Measurements from ENCODE around the gene DLX2. TPM values are rescaled to one million over a fixed set of nuclear protein-coding genes. Genes with fewer than 3 reads are reported as not detected.

Gene DLX2
- polyA plus RNA-seq, 1 donor from 2014 or later = not detected

GRCh38 chr2:172100935-172101820 lies 1.5 kb downstream of the DLX2 start:
- Mint-ChIP-seq H3K27me3 (peaks cover 63% of the 10 kb centered on the region), H3K4me3 (peak overlapping the region; percentile 76 to 97 (median 90)), H3K9me3 (peaks cover 0 to 9% (median 4%) of the 10 kb centered on the region in 3 donors), H3K4me1 (peaks cover 19 to 37% (median 28%) of the 10 kb centered on the region in 3 donors), H3K27ac (peak overlapping the region; percentile 91 to 93 (median 92)), H3K36me3 (no peaks in the 10 kb centered on the region)

- peaks cover 0 to 9% (median 4%) of the 10 kb centered on the region in 3 donors for H3K9me3 Mint-ChIP-seq
- peak overlapping the region; percentile 54 to 97 (median 74) for H3K4me3 Mint-ChIP-seq
- H3K4me1 Mint-ChIP-seq = peaks cover 19 to 35% (median 35%) of the 10 kb centered on the region in 3 donors
- peaks cover 62% of the 10 kb centered on the region for H3K27me3 Mint-ChIP-seq
- H3K36me3 Mint-ChIP-seq = no peaks in the 10 kb centered on the region
- peak overlapping the region; percentile 91 to 93 (median 92) for H3K27ac Mint-ChIP-seq
Measured at GRCh38 chr2:172100080-172100934, 2.4 kb downstream of the DLX2 start.

- Mint-ChIP-seq H3K36me3 (no peaks in the 10 kb centered on the region), H3K27me3 (peaks cover 64% of the 10 kb centered on the region), H3K4me1 (peaks cover 19 to 37% (median 35%) of the 10 kb centered on the region in 3 donors), H3K27ac (peak overlapping the region in 1 of 3 donors; percentile 16), H3K9me3 (peaks cover 0 to 8% (median 4%) of the 10 kb centered on the region in 3 donors), H3K4me3 (peak overlapping the region in 2 of 4 donors; percentile 47 to 68)
Measured at GRCh38 chr2:172099472-172100079, 3.1 kb downstream of the DLX2 start.

- Mint-ChIP-seq H3K27me3 (peaks cover 62% of the 10 kb centered on the region), H3K4me3 (peak overlapping the region; percentile 54 to 72 (median 59)), H3K27ac (peak overlapping the region; percentile 69 to 84 (median 73)), H3K4me1 (peaks cover 21 to 37% (median 35%) of the 10 kb centered on the region in 3 donors), H3K36me3 (no peaks in the 10 kb centered on the region), H3K9me3 (peaks cover under 1 to 7% (median 1%) of the 10 kb centered on the region in 3 donors)
Measured at GRCh38 chr2:172098650-172099471, 3.8 kb downstream of the DLX2 start.

GRCh38 chr2:172098287-172098649 lies 4.4 kb downstream of the DLX2 start:
- Mint-ChIP-seq H3K36me3 (no peaks in the 10 kb centered on the region), H3K9me3 (peaks cover 2 to 10% (median 4%) of the 10 kb centered on the region in 3 donors), H3K27me3 (peaks cover 62% of the 10 kb centered on the region), H3K4me1 (peaks cover 20 to 34% (median 32%) of the 10 kb centered on the region in 3 donors), H3K4me3 (peak overlapping the region; percentile 54 to 72 (median 59)), H3K27ac (peak overlapping the region; percentile 69 to 84 (median 73))

GRCh38 chr2:172097557-172098131 lies 5.1 kb downstream of the DLX2 start:
- Mint-ChIP-seq H3K27me3 (peaks cover 63% of the 10 kb centered on the region), H3K9me3 (peaks cover 2 to 12% (median 4%) of the 10 kb centered on the region in 3 donors), H3K27ac (peak overlapping the region in 1 of 3 donors; percentile 84), H3K36me3 (no peaks in the 10 kb centered on the region), H3K4me1 (peaks cover 16 to 30% (median 28%) of the 10 kb centered on the region in 3 donors), H3K4me3 (peak overlapping the region in 3 of 4 donors; percentile 32 to 67 (median 32))

GRCh38 chr2:172096626-172097547 lies 5.8 kb downstream of the DLX2 start:
- Mint-ChIP-seq H3K9me3 (peaks cover 2 to 12% (median 4%) of the 10 kb centered on the region in 3 donors), H3K27me3 (peaks cover 67% of the 10 kb centered on the region), H3K4me1 (peaks cover 14 to 27% (median 25%) of the 10 kb centered on the region in 3 donors), H3K4me3 (peak overlapping the region; percentile 25 to 81 (median 72)), H3K27ac (peak overlapping the region; percentile 76 to 94 (median 84)), H3K36me3 (no peaks in the 10 kb centered on the region)

GRCh38 chr2:172095905-172096625 lies 6.6 kb downstream of the DLX2 start:
- H3K27me3 Mint-ChIP-seq = peaks cover 66% of the 10 kb centered on the region
- no peaks in the 10 kb centered on the region for H3K36me3 Mint-ChIP-seq
- peaks cover 10 to 25% (median 24%) of the 10 kb centered on the region in 3 donors for H3K4me1 Mint-ChIP-seq
- peak overlapping the region in 2 of 3 donors; percentile 84 to 94 for H3K27ac Mint-ChIP-seq
- H3K9me3 Mint-ChIP-seq = peaks cover 2 to 12% (median 4%) of the 10 kb centered on the region in 3 donors
- H3K4me3 Mint-ChIP-seq = peak overlapping the region; percentile 51 to 96 (median 78)

GRCh38 chr2:172095146-172095904 lies 7.4 kb downstream of the DLX2 start:
- peaks cover 2 to 12% (median 4%) of the 10 kb centered on the region in 3 donors for H3K9me3 Mint-ChIP-seq
- no peaks in the 10 kb centered on the region for H3K36me3 Mint-ChIP-seq
- peaks cover 10 to 25% (median 21%) of the 10 kb centered on the region in 3 donors for H3K4me1 Mint-ChIP-seq
- H3K27ac Mint-ChIP-seq = peak overlapping the region; percentile 63 to 94 (median 84)
- peaks cover 67% of the 10 kb centered on the region for H3K27me3 Mint-ChIP-seq
- peak overlapping the region; percentile 74 to 96 (median 84) for H3K4me3 Mint-ChIP-seq

- Mint-ChIP-seq H3K4me3 (peak overlapping the region; percentile 33 to 96 (median 74)), H3K4me1 (peaks cover 10 to 25% (median 21%) of the 10 kb centered on the region in 3 donors), H3K9me3 (peaks cover 2 to 12% (median 4%) of the 10 kb centered on the region in 3 donors), H3K27ac (peak overlapping the region in 2 of 3 donors; percentile 42 to 100), H3K27me3 (peaks cover 69% of the 10 kb centered on the region), H3K36me3 (no peaks in the 10 kb centered on the region)
Measured at GRCh38 chr2:172094294-172095145, 8.2 kb downstream of the DLX2 start.

Measured in IgD-negative memory B cell (primary cell).